Keratinocyte (primary cell): ENCODE data around the gene CPNE9. TPM values are rescaled to one million over a fixed set of nuclear protein-coding genes. Genes with fewer than 3 reads are reported as not detected.

Experiments
- DNase-seq: peaks from one replicate; pipeline ENCODE4 v3.0.0-alpha.2; 2011; ENCODE audit warnings: low read depth, missing footprints, low spot score
- FAIRE-seq: peaks from 2 replicates; lab custom pipeline; 2011; peaks lifted over from hg19 to GRCh38; lab: Jason Lieb, UNC
- H2AFZ ChIP-seq: 2 replicates; pipeline ENCODE4 v1.6.0; 2012; ENCODE audit warnings: low read length, control low read depth, inconsistent platforms; ENCODE audit not compliant: control insufficient read depth
- H3K27ac ChIP-seq: 2 replicates; pipeline ENCODE4 v1.5.1; 2011; ENCODE audit warnings: low read length; ENCODE audit not compliant: control insufficient read depth, insufficient read depth
- H3K27me3 ChIP-seq: 3 replicates; pipeline ENCODE4 v1.6.0; 2011; ENCODE audit warnings: low read length; ENCODE audit not compliant: control insufficient read depth, insufficient read depth; ENCODE audit errors: extremely low read depth
- H3K36me3 ChIP-seq, 2 experiments: 2 replicates in 1 of 2; 3 replicates in 1 of 2; pipeline ENCODE4 v1.5.1; 2011; ENCODE audit warnings: low read length in 2 of 2, mild to moderate bottlenecking in 1 of 2; ENCODE audit not compliant: control insufficient read depth in 2 of 2, insufficient read depth in 2 of 2; ENCODE audit errors: extremely low read depth in 1 of 2
- H3K4me1 ChIP-seq: 3 replicates; pipeline ENCODE4 v1.5.1; 2011; ENCODE audit warnings: low read length; ENCODE audit not compliant: control insufficient read depth, insufficient read depth; ENCODE audit errors: extremely low read depth
- H3K4me2 ChIP-seq: 3 replicates; pipeline ENCODE4 v1.6.0; 2011; ENCODE audit warnings: low read depth, low read length; ENCODE audit not compliant: control insufficient read depth, insufficient read depth; ENCODE audit errors: extremely low read depth
- H3K4me3 ChIP-seq, 3 experiments: fragments of 200-600 bp in 1 of 3; sonication (generic) in 1 of 3; 2 replicates in 2 of 3; 3 replicates in 1 of 3; pipeline ENCODE4 v1.5.1; 2011 to 2016; ENCODE audit warnings: low read length in 3 of 3, mild to moderate bottlenecking in 3 of 3, control low read depth in 2 of 3, inconsistent platforms in 1 of 3, low read depth in 1 of 3, mixed read lengths in 1 of 3, mixed run types in 1 of 3, moderate library complexity in 1 of 3; ENCODE audit not compliant: control insufficient read depth in 2 of 3, insufficient read depth in 2 of 3; ENCODE audit errors: extremely low read depth in 1 of 3
- H3K79me2 ChIP-seq: 2 replicates; pipeline ENCODE4 v1.6.0; 2012; ENCODE audit warnings: low read length; ENCODE audit not compliant: control insufficient read depth, insufficient read depth
- H3K9ac ChIP-seq: 3 replicates; pipeline ENCODE4 v1.6.0; 2011; ENCODE audit warnings: low read length; ENCODE audit not compliant: control insufficient read depth, insufficient read depth; ENCODE audit errors: extremely low read depth
- H3K9me1 ChIP-seq: 3 replicates; pipeline ENCODE4 v1.6.0; 2011; ENCODE audit warnings: low read length; ENCODE audit not compliant: control insufficient read depth, insufficient read depth; ENCODE audit errors: extremely low read depth
- H3K9me3 ChIP-seq: 2 replicates; pipeline ENCODE4 v1.5.1; 2012; ENCODE audit warnings: low read depth, low read length; ENCODE audit not compliant: control insufficient read depth
- H4K20me1 ChIP-seq: 3 replicates; pipeline ENCODE4 v1.6.0; 2011; ENCODE audit warnings: low read length; ENCODE audit not compliant: control insufficient read depth, insufficient read depth; ENCODE audit errors: extremely low read depth
- CTCF ChIP-seq, 3 experiments: IDR thresholded peaks in 1 of 3; conservative IDR thresholded peaks in 1 of 3; optimal IDR thresholded peaks in 1 of 3; 2 replicates in 2 of 3; 3 replicates in 1 of 3; pipeline versions ENCODE3 to v1.5.1; 2011; ENCODE audit warnings: low read length in 3 of 3, mild to moderate bottlenecking in 3 of 3, moderate library complexity in 2 of 3, control low read depth in 1 of 3, inconsistent platforms in 1 of 3; ENCODE audit not compliant: insufficient read depth in 2 of 3; ENCODE audit errors: extremely low read depth in 1 of 3
- EZH2 ChIP-seq: IDR thresholded peaks from one replicate; pipeline ENCODE4 v1.6.1; 2012; ENCODE audit warnings: inconsistent platforms, mild to moderate bottlenecking, low read length, moderate library complexity
- dilution Hi-C: fragments of 300-500 bp; cut with MboI; formaldehyde crosslinking; loops from one replicate; pipeline ENCODE4 v1.7.0; 2020; ENCODE audit warnings: low sequenced_read_pairs; ENCODE audit not compliant: extremely low pct_ligation_motif_present
- polyA plus RNA-seq, 5 experiments: library from polyadenylated mRNA; depleted of rRNA in 3 of 5; stranded (reverse) in 3 of 5; stranded (forward) in 1 of 5; unstranded in 1 of 5; fragments of >200 nt; gene quantifications; 1 replicate in 1 of 5; 2 replicates in 3 of 5; 3 replicates in 1 of 5; pipeline versions ENCODE4 v1.2.1 to v1.2.3, GENCODE V29; 2011 to 2012; ENCODE audit warnings: missing spikeins in 2 of 5, low read depth in 1 of 5, low replicate concordance in 1 of 5

CPNE9 gene
- polyA plus RNA-seq, 1 donor (not counting 4 experiments of a cell fraction or from before 2014, with no cell fraction given): not detected

DNA sequence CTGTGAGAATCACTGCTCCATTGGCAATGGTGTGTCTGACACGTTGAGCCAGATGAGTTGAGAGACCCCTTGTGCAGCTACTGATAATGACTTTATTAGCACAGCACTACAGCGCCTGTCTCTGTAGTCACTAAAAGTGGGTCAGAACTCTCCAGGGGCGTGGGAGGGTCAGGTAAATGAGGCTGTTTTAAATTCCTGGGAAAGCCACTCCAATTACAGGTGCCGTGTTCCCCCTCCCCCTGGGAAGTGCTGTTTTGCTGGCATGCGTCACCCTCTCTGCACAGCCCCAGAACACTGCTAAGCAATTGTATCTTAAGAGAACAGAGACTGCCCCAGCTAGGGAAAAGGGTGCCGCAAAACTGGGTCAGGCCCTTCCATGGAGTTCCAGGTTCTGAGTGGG is 21.5 kb upstream of the CPNE9 start:
- Histone ChIP-seq H2AFZ (no peak overlapping the region), H3K27ac (no peak overlapping the region), H3K36me3 (peaks cover 43 to 55% of the 10 kb centered on the region in 2 experiments), H3K4me3 (no peak overlapping the region), H3K27me3 (no peaks in the 10 kb centered on the region), H3K4me2 (no peak overlapping the region), H3K4me1 (no peaks in the 10 kb centered on the region), H3K9ac (no peak overlapping the region), H3K9me3 (no peaks in the 10 kb centered on the region), H3K79me2 (no peaks in the 10 kb centered on the region), H4K20me1 (no peaks in the 10 kb centered on the region), H3K9me1 (no peaks in the 10 kb centered on the region)
- FAIRE-seq: no peak
- no peak for DNase-seq
- dilution Hi-C loops: no loop called here
- TF ChIP-seq EZH2 (no peak), CTCF (optimal IDR thresholded peaks at IDR 0.05 in 1 of 3, IDR thresholded peaks at IDR 0.05 in 1 of 3, conservative IDR thresholded peaks at IDR 0.05 in 1 of 3; ENCODE audit: extremely low read depth in 1 of 3, insufficient read depth in 2 of 3, low read length in 3 of 3) (no peak)

GRCh38 chr3:9683426-9683825 is 20.2 kb upstream of the CPNE9 start:
- H3K79me2 ChIP-seq: no peaks in the 10 kb centered on the region
- no peak for TF ChIP-seq EZH2
- TF ChIP-seq CTCF (optimal IDR thresholded peaks at IDR 0.05 in 1 of 3, IDR thresholded peaks at IDR 0.05 in 1 of 3, conservative IDR thresholded peaks at IDR 0.05 in 1 of 3; ENCODE audit: extremely low read depth in 1 of 3, insufficient read depth in 2 of 3, low read length in 3 of 3): no peak
- H3K27ac ChIP-seq: no peak overlapping the region
- H3K9me1 ChIP-seq: no peaks in the 10 kb centered on the region
- FAIRE-seq (no peak), DNase-seq (no peak)
- dilution Hi-C loops: no loop called here
- no peaks in the 10 kb centered on the region for H3K27me3 ChIP-seq
- H3K4me1 ChIP-seq: no peaks in the 10 kb centered on the region
- no peak overlapping the region for H3K9ac ChIP-seq
- no peaks in the 10 kb centered on the region for H4K20me1 ChIP-seq
- no peak overlapping the region for H2AFZ ChIP-seq
- no peaks in the 10 kb centered on the region for H3K9me3 ChIP-seq
- no peak overlapping the region for H3K4me3 ChIP-seq
- H3K36me3 ChIP-seq: peaks cover 39 to 51% of the 10 kb centered on the region in 2 experiments
- H3K4me2 ChIP-seq: no peak overlapping the region
